Vagina (tissue), 2 donors: Measurements from ENCODE around the gene CXADR. TPM values are rescaled to one million over a fixed set of nuclear protein-coding genes. Genes with fewer than 3 reads are reported as not detected.

ENCODE experiments used
- DNase-seq, 2 donors: peaks; one replicate each; pipeline ENCODE4 v3.0.0-alpha.2; 2017; ENCODE audit errors: extremely low spot score in 2 of 2
- H3K27ac ChIP-seq: fragments of 200-600 bp; sonication (generic); one replicate; pipeline ENCODE4 v1.5.1; 2019
- H3K27me3 ChIP-seq: fragments of 200-600 bp; sonication (generic); one replicate; pipeline ENCODE4 v1.5.1; 2019
- H3K36me3 ChIP-seq, 2 donors: fragments of 200-600 bp; sonication (generic); one replicate each; pipeline ENCODE4 v1.5.1; 2017 to 2019
- H3K4me1 ChIP-seq: fragments of 200-600 bp; sonication (generic); one replicate; pipeline ENCODE4 v1.5.1; 2019
- H3K4me3 ChIP-seq, 2 donors: fragments of 200-600 bp; sonication (generic); 1 replicate in 1 of 2; 2 replicates in 1 of 2; pipeline ENCODE4 v1.5.1; 2016 to 2019
- H3K9me3 ChIP-seq: fragments of 200-600 bp; sonication (generic); one replicate; pipeline ENCODE4 v1.5.1; 2019
- CTCF ChIP-seq, 3 experiments: fragments of 450-650 bp in 2 of 3; fragments of 200-600 bp in 1 of 3; sonication (generic) in 1 of 3; IDR thresholded peaks; one replicate each; pipeline ENCODE4 v1.5.1; 2017 to 2019; ENCODE audit warnings: antibody characterized with exemption in 3 of 3, mild to moderate bottlenecking in 2 of 3, moderate library complexity in 2 of 3
- POLR2A ChIP-seq, 2 donors: fragments of 450-650 bp; IDR thresholded peaks; one replicate each; pipeline ENCODE4 v1.6.1; 2017; ENCODE audit warnings: antibody characterized with exemption in 2 of 2, mild to moderate bottlenecking in 2 of 2, moderate library complexity in 2 of 2
- POLR2AphosphoS5 ChIP-seq, 2 donors: sonication (generic); formaldehyde crosslinking; IDR thresholded peaks; one replicate each; pipeline ENCODE4 v1.9.0; 2017; ENCODE audit warnings: antibody characterized with exemption in 2 of 2, mild to moderate bottlenecking in 2 of 2, low read depth in 1 of 2; ENCODE audit not compliant: insufficient read depth in 1 of 2
- intact Hi-C: fragments of 100-400 bp; cut with DNase I; formaldehyde crosslinking; loops from one replicate; pipeline ENCODE4 v1.15.1; 2023
- total RNA-seq: library from RNA; depleted of rRNA; stranded (reverse); fragments of >200 nt; gene quantifications from one replicate; pipeline ENCODE4 v1.2.3, GENCODE V29; 2016

CXADR gene
- total RNA-seq, 1 donor from 2014 or later = 19.2 TPM

DNA sequence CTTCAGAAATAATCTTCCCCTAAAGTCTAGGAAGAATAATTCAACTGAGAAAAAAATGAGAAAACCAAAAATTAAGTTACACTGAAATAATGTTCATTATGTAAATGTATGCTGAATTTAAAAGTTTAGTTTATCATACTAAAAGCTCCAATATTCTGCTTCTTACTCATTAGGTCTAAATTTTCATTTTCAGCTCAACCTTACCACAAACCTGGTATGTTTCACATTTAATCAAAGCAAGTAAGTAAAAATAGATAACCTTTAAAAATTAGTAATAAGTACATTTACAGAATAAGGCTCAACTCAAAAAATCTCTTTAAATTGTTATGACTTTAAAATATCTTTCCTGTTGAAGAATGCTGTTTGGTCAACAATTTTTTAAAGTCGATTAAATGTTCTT, 84.8 kb downstream of the CXADR start:
- TF ChIP-seq POLR2AphosphoS5 (IDR thresholded peaks at IDR 0.05; ENCODE audit: insufficient read depth in 1 of 2, low read depth in 1 of 2) = no peak
- TF ChIP-seq POLR2A (IDR thresholded peaks at IDR 0.05) = no peak
- no peak for TF ChIP-seq CTCF (IDR thresholded peaks at IDR 0.05)
- H3K9me3 ChIP-seq = no peaks in the 10 kb centered on the region
- no peaks in the 10 kb centered on the region for H3K4me1 ChIP-seq
- no peak for DNase-seq
- no peaks in the 10 kb centered on the region for H3K27me3 ChIP-seq
- no peak overlapping the region for H3K4me3 ChIP-seq
- intact Hi-C loops = loop anchor here (10.0 kb wide), 1 partner anchor 213 kb away; no protein-coding TSS in a partner anchor
- peaks cover 3 to 48% of the 10 kb centered on the region in 2 donors for H3K36me3 ChIP-seq
- H3K27ac ChIP-seq = no peak overlapping the region

- Histone ChIP-seq H3K4me3 (no peak overlapping the region), H3K4me1 (peaks cover 5% of the 10 kb centered on the region), H3K27ac (no peak overlapping the region), H3K36me3 (peaks cover 3 to 51% of the 10 kb centered on the region in 2 donors), H3K9me3 (no peaks in the 10 kb centered on the region), H3K27me3 (no peaks in the 10 kb centered on the region)
- intact Hi-C loops = loop anchor here (10.0 kb wide), 1 partner anchor 214 kb away; no protein-coding TSS in a partner anchor
- no peak for DNase-seq
- TF ChIP-seq POLR2AphosphoS5 (IDR thresholded peaks at IDR 0.05; ENCODE audit: insufficient read depth in 1 of 2, low read depth in 1 of 2) (no peak), POLR2A (IDR thresholded peaks at IDR 0.05) (no peak), CTCF (IDR thresholded peaks at IDR 0.05) (no peak)
Observed at GRCh38 chr21:17598437-17598836, 85.6 kb downstream of the CXADR start.

GRCh38 chr21:17602874-17603273, 90.0 kb downstream of the CXADR start:
- DNase-seq = no peak
- peaks cover 5 to 41% of the 10 kb centered on the region in 2 donors for H3K36me3 ChIP-seq

GRCh38 chr21:17607684-17608083, 94.8 kb downstream of the CXADR start:
- no peaks in the 10 kb centered on the region for H3K27me3 ChIP-seq

More at GRCh38 chr21:17602874-17603273, 90.0 kb downstream of the CXADR start:
- TF ChIP-seq CTCF (IDR thresholded peaks at IDR 0.05) (no peak), POLR2AphosphoS5 (IDR thresholded peaks at IDR 0.05; ENCODE audit: insufficient read depth in 1 of 2, low read depth in 1 of 2) (no peak), POLR2A (IDR thresholded peaks at IDR 0.05) (no peak)
- no peaks in the 10 kb centered on the region for H3K9me3 ChIP-seq
- H3K4me3 ChIP-seq = no peak overlapping the region
- no peaks in the 10 kb centered on the region for H3K27me3 ChIP-seq
- H3K27ac ChIP-seq = no peak overlapping the region
- H3K4me1 ChIP-seq = peaks cover 28% of the 10 kb centered on the region
- intact Hi-C loops = no loop called here

More at GRCh38 chr21:17607684-17608083, 94.8 kb downstream of the CXADR start:
- Histone ChIP-seq H3K4me3 (no peak overlapping the region), H3K36me3 (peaks cover 3 to 11% of the 10 kb centered on the region in 2 donors), H3K4me1 (peaks cover 48% of the 10 kb centered on the region), H3K27ac (no peak overlapping the region), H3K9me3 (no peaks in the 10 kb centered on the region)
- intact Hi-C loops = no loop called here
- no peak for DNase-seq
- peak in 1 of 2 donors; percentile 65 for TF ChIP-seq POLR2AphosphoS5 (IDR thresholded peaks at IDR 0.05; ENCODE audit: insufficient read depth in 1 of 2, low read depth in 1 of 2)
- TF ChIP-seq CTCF (IDR thresholded peaks at IDR 0.05) = no peak
